SH-SY5Y (cell line): ENCODE data around the gene GRIA1.

Source experiments
- GATA2 ChIP-seq: IDR thresholded peaks from 2 replicates; pipeline ENCODE4 v1.6.1; 2011; ENCODE audit warnings: mild to moderate bottlenecking, low read depth, low read length
- GATA3 ChIP-seq: IDR thresholded peaks from 2 replicates; pipeline ENCODE4 v1.6.1; 2011; ENCODE audit warnings: low read depth, mild to moderate bottlenecking, low read length, moderate library complexity

DNA sequence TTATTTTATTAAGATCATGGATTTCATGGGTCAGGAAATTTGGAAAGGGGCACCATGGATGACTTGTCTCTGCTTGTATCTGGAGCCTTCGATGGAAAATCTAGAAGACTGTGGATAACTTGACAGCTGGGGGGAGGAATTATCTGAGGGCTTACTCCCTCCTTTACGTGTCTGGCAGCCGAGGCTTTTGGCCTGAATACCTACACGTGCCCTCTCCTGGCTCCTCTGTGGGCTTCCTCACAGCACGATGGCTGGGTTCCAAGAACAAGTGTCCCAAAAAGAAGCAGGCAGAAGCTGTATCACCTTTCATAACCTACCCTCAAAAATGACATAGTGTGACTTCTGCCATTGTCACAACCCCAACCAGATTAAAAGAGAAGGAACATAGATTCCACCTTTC, 228.9 kb downstream of the GRIA1 start:
- TF ChIP-seq GATA2 (no peak), GATA3 (no peak)
